ENCODE data around the gene ARL6. TPM values are rescaled to one million over a fixed set of nuclear protein-coding genes. Genes with fewer than 3 reads are reported as not detected.
A peak's percentile ranks its signal among the peaks of the same experiment; 100 is the strongest.

ARL6 gene, protein sequence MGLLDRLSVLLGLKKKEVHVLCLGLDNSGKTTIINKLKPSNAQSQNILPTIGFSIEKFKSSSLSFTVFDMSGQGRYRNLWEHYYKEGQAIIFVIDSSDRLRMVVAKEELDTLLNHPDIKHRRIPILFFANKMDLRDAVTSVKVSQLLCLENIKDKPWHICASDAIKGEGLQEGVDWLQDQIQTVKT
- 1.4 TPM for total RNA-seq

DNA sequence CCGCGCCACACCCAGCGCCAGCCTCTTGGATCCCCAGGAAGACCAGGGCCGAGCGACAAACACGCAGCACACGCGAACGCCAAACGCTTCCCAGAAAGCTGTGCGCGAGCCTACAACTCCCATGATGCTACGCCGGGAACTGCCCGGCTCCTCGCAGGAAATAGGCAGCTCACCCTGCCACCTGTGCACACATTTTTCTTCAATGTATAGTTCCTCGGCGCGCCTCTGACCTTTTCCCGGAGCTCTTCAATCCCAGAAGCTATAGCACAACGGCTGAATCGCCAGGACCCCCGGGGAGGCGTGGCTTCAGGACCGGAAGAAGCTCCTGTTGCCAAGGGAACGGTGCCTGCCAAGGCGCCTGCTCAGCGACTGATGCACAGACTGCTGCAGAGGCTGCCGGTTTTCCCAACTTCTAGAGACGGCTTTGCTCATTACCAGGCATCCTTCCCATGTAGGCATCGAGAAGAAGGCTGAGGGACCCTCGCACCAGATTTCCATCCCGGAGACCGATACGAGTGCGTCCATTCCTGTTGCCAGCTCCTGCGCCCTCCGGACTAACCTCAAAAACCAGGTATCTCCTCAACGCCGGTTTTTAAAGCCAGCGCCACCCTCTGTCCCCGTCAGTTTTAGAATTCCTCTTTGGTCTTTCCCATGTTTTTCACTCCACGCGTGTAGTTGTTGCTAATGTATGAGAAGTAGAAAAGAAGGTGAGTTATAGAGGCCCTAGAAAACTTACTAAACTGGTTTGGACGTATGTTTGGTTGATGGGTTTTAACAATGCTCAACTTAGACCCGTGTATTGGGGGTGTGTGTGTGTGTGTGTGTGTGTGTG lies at the start of gene ARL6:
Gene ARL6, plus strand, starts transcription at position 352 of the 832 bp plus-strand sequence. CDS start 3,350 bp downstream, outside the sequence.
- Histone ChIP-seq H3K9me3 (ENCODE audit: low read depth, low read length) (no peaks in the 10 kb centered on the region), H3K27me3 (ENCODE audit: insufficient read depth, low read length) (no peaks in the 10 kb centered on the region)

DNA sequence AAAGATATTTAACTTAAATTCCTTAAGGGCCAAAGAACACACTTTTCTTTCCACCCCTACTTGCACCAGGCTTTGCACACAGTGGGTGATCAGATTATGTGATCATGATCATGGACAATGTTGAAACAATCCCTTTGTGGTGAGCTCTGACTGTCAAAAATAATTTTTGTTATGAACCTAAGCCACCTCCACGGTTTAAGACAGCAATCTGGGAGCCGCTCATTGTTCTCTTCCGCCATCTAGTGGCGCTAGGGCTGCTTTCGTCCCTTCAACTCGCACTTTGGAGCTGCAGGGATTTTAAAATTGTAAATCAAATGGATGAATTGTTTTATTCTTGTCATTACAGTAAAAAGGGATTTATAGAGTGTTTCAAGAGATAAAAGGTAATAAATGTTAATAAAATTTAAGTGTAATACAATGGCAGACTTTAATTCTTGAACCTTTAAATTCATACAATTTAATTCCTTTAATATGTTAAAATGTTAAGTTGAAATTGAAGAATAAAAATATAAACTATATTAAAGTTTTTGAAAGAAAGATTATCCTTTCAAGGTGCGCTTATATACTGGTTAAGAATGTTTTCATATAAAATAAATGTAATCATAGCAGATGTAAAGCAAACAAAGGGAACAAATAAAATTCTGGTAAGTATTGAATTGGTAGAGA lies 45.3 kb upstream of the ARL6 start:
- no peaks in the 10 kb centered on the region for H3K4me1 ChIP-seq (ENCODE audit: insufficient read depth, low read length)
- H3K4me3 ChIP-seq (ENCODE audit: low read length): no peak overlapping the region
- peaks cover 7% of the 10 kb centered on the region for H3K27me3 ChIP-seq (ENCODE audit: insufficient read depth, low read length)
- no peaks in the 10 kb centered on the region for H3K9me3 ChIP-seq (ENCODE audit: low read depth, low read length)

More for the DNA sequence above, at the start of gene ARL6:
- Histone ChIP-seq H3K4me3 (ENCODE audit: low read length) (peak within 1 kb of the TSS; percentile 65), H3K4me1 (ENCODE audit: insufficient read depth, low read length) (peaks cover 15% of the 10 kb centered on the region)

DNA sequence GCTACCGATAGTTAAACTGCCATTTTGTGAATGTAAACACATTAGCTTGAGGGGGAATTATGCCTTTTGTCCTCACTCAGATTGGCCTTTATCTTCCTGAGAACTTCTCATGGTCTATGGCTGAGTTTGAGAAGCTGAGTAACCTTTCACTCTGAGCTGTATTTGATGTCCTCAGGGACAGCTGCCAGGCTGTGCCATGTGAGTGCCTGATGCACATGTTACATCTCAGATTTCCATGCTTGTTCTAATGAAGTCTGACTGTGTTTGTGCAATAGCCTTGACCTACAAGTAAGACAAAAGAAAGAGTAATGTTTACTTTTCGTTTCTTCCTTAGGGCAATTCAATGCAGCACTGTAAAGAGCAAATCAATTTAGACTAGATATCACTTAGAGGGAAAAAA lies 44.1 kb upstream of the ARL6 start:
- no peaks in the 10 kb centered on the region for H3K9me3 ChIP-seq (ENCODE audit: low read depth, low read length)
- no peak overlapping the region for H3K4me3 ChIP-seq (ENCODE audit: low read length)
- H3K27me3 ChIP-seq (ENCODE audit: insufficient read depth, low read length): peaks cover 7% of the 10 kb centered on the region
- no peaks in the 10 kb centered on the region for H3K4me1 ChIP-seq (ENCODE audit: insufficient read depth, low read length)

DNA sequence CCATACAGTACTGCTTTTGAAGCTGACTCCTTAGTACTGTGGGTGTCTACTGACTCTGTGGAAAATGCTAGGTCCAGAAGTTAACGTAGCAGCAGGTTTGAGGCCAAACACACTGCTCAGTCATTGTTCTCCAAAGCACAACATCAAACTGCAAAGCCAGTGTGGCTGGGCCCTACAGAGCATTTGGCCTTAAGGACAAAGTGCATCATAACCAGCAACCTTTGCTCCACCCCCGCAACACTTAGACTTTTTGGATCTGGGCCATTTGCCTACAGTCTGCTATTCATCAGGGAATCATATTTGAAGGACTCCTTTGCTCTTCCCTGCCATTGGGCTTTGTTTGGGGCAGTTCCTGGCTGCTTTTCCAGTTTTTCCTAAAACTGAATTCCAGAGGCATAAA lies 43.1 kb upstream of the ARL6 start:
- H3K27me3 ChIP-seq (ENCODE audit: insufficient read depth, low read length): peaks cover 7% of the 10 kb centered on the region
- H3K4me1 ChIP-seq (ENCODE audit: insufficient read depth, low read length): no peaks in the 10 kb centered on the region

DNA sequence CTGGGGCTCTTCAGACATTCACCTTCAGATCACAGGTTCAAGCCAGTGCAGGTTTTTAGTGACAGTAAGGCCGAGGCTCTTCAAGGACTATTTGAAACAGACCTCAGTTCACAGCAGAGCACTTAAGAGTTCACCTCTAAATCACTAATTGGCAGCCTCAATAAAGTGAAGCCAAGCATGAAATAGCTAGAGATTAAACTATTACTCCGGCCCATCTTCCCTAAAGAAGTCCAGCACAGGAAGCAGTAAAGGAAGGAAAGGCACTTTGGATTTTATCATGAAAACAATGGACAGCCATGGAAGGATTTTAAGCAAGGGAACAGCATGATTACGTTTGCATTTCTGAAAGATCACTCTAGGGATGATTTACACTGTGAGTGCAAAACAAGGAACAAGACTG lies 27.6 kb upstream of the ARL6 start:
- no peak overlapping the region for H3K4me3 ChIP-seq (ENCODE audit: low read length)
- no peaks in the 10 kb centered on the region for H3K4me1 ChIP-seq (ENCODE audit: insufficient read depth, low read length)
- peaks cover 3% of the 10 kb centered on the region for H3K27me3 ChIP-seq (ENCODE audit: insufficient read depth, low read length)
- H3K9me3 ChIP-seq (ENCODE audit: low read depth, low read length): no peaks in the 10 kb centered on the region

More for the DNA sequence above, 43.1 kb upstream of the ARL6 start:
- H3K4me3 ChIP-seq (ENCODE audit: low read length): no peak overlapping the region
- no peaks in the 10 kb centered on the region for H3K9me3 ChIP-seq (ENCODE audit: low read depth, low read length)

DNA sequence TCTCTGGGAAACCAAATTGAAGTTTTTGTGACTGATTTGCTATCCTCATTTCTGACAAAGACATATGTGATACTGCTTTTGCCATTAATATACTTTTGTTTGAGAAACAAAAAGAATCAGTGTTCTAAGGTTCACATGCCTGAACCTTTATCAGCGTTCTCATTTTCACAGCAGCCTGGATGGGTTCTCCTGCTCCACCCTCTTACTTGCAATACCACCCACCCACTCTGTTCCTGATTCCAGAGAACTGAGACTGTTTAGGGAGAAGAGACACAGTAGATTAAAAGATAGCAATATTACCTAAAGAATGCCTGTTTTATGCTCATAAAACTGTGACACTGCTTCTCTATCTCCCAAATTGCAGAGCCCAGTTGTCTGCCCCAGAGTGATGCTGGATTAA lies 25.8 kb upstream of the ARL6 start:
- Histone ChIP-seq H3K27me3 (ENCODE audit: insufficient read depth, low read length) (peaks cover 3% of the 10 kb centered on the region), H3K4me1 (ENCODE audit: insufficient read depth, low read length) (no peaks in the 10 kb centered on the region), H3K4me3 (ENCODE audit: low read length) (no peak overlapping the region), H3K9me3 (ENCODE audit: low read depth, low read length) (no peaks in the 10 kb centered on the region)

DNA sequence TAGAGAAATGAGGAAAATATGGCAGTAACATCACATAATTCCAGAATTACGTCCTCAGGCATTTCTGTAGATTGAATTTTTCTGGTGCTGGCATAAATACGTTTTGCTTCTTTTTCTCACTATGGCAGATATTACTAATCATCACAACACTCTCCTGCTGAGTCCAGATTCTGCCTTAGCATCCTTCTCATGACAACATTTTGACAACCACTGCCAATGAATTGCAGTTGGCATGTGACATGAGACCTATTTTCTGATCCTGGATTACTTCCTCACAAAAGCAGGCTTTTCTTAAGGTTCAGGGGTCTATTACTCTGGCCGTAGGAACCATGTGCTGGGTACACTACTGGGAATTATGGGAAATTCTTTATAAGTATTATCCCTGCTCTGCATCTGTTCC lies 22.5 kb upstream of the ARL6 start:
- Histone ChIP-seq H3K9me3 (ENCODE audit: low read depth, low read length) (no peaks in the 10 kb centered on the region), H3K27me3 (ENCODE audit: insufficient read depth, low read length) (peaks cover under 1% of the 10 kb centered on the region), H3K4me3 (ENCODE audit: low read length) (no peak overlapping the region), H3K4me1 (ENCODE audit: insufficient read depth, low read length) (no peaks in the 10 kb centered on the region)

DNA sequence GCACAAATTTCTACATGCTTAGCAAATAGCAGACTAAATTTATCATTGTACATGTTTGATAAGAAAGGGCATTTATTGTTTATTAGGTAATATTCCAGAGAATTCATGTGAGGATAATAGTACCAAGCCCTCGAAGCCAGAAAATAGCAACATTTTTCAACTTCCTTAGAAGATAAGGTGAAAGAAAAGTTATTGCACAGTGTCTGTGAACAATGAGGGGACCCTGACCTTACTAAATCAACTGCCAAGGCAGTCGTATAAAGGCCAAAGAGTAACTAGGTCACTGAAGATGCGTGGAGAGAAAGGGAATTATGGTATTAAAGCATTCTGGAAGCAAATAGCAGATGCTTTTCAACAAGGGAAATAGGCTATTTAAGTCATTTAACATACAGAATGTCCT lies 20.3 kb upstream of the ARL6 start:
- H3K4me3 ChIP-seq (ENCODE audit: low read length): no peak overlapping the region
- H3K27me3 ChIP-seq (ENCODE audit: insufficient read depth, low read length): peaks cover 9% of the 10 kb centered on the region
- no peaks in the 10 kb centered on the region for H3K9me3 ChIP-seq (ENCODE audit: low read depth, low read length)
- H3K4me1 ChIP-seq (ENCODE audit: insufficient read depth, low read length): no peaks in the 10 kb centered on the region

DNA sequence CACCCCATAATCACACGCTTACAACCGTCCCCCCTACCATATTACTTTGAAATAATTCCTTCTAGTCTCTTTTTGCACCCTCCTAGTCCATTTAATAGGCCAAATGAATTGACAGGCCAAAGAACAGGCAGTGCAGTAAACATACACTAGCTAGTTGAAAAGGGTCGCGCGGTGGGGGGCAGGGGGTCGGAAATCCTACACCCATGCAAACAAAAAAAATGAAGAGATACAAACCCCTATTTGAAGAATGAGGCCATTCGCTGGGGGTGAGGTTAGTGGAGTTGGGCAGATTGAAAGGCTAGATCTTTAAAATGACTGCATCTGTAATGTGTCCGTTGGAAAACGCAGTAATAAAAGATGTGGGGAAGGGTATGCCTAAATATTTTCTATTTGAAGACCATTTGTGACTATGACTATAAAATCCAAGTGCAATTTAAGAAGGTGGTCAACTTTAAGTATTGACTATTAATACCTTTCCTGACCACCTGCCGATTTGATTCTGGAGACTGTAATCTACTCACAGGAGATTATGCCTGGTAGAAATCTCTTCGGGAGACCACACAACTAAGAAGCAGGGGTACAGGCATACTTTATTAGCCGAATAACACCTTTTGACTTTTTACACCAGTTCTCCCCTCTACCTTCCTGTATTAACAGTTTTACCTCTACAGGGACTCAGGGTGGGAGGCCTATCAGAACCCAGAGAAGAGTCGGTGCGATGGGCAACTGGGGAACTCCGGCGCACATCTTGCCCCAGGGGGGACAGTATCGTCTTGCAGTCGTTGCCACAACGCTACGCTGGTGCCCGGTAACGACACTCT lies 762 bp upstream of the ARL6 start:
- Histone ChIP-seq H3K9me3 (ENCODE audit: low read depth, low read length) (no peaks in the 10 kb centered on the region), H3K4me3 (ENCODE audit: low read length) (peak overlapping the region; percentile 65), H3K27me3 (ENCODE audit: insufficient read depth, low read length) (no peaks in the 10 kb centered on the region), H3K4me1 (ENCODE audit: insufficient read depth, low read length) (peaks cover 15% of the 10 kb centered on the region)

DNA sequence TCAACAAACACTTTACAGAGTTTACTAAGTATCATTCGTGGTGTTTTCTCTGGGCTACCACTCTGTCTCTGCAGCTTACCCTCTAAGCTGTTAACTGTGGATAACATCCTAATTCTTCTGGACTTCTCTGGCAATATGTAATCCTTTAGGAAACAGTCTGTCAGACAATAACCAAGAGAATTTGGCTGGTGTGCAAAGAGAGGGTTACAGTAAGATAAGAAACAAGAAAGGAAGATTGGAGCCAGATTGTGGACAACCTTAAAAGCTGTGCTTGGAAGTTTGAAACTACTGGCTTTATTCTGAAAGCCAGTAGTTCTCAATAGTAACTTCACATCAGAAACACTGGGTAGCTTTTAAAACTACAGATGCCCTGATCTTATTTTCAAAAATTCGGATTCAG lies 778 bp downstream of the ARL6 start:
- no peaks in the 10 kb centered on the region for H3K27me3 ChIP-seq (ENCODE audit: insufficient read depth, low read length)
- peaks cover 15% of the 10 kb centered on the region for H3K4me1 ChIP-seq (ENCODE audit: insufficient read depth, low read length)
- no peak overlapping the region for H3K4me3 ChIP-seq (ENCODE audit: low read length)
- H3K9me3 ChIP-seq (ENCODE audit: low read depth, low read length): no peaks in the 10 kb centered on the region

DNA sequence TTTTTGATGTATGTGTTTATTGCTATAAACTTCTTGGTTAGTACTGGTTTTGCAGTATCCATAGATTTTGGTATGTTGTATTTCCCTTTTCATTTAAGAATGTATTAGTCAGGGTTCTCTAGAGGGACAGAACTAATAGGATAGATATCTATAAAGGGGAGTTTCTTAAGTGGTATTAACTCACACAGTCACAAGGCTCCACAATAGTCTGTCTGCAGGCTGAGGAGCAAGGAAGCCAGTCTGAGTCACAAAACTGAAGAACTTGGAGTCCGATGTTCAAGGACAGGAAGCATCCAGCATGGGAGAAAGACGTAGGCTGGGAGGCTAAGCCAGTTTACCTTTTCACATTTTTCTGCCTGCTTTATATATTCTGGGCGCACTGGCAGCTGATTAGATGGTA lies 8.4 kb downstream of the ARL6 start:
- no peaks in the 10 kb centered on the region for H3K9me3 ChIP-seq (ENCODE audit: low read depth, low read length)
- no peaks in the 10 kb centered on the region for H3K4me1 ChIP-seq (ENCODE audit: insufficient read depth, low read length)
- no peaks in the 10 kb centered on the region for H3K27me3 ChIP-seq (ENCODE audit: insufficient read depth, low read length)
- no peak overlapping the region for H3K4me3 ChIP-seq (ENCODE audit: low read length)

DNA sequence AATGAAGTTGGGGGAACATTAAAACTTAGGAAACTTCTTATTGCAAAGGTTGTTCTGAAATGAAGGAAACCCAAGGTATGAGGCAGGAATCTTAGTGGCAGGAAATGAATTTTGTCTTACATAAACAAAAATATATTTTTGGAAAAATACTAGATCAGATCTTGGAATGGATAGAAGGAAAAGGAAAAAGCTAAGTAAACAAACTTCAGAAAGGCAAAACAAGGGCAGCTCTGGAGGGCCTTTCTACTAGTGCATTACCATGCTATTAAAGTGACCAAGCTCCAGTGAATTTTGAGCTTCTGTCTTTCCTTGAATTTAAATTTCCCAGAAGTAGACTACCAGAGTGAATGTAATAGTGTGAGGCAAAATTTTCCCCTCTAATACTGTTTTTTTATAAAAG lies 13.6 kb downstream of the ARL6 start:
- H3K9me3 ChIP-seq (ENCODE audit: low read depth, low read length): no peaks in the 10 kb centered on the region
- no peaks in the 10 kb centered on the region for H3K27me3 ChIP-seq (ENCODE audit: insufficient read depth, low read length)
- H3K4me3 ChIP-seq (ENCODE audit: low read length): no peak overlapping the region
- H3K4me1 ChIP-seq (ENCODE audit: insufficient read depth, low read length): no peaks in the 10 kb centered on the region

DNA sequence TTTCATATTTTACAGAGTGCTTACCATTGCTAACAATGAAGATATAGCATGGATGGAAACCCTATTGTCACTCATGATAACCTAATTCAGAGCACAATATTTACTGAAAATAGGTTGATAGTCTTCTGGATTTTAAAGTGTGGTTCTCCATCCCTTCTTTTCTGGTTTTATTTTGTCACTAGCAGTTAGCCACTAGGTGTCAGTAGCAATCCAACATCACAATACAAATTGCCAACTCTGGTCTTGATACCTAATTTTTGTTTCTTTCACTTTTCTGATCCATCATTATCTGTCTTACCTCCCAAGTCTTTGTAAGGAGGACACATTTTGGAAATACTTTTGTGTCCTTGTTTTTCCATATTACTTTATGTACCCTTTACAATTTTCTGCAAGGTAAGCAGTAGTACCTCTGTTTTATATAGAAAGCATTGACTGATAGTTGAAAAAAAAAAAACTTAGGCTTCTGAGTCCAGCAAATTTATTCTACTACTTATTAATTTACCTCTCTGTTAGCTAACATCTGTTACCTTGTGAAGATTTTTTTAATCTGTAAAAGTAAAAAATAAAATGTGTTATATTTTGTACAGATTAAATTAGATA lies 29.0 kb downstream of the ARL6 start:
- H3K27me3 ChIP-seq (ENCODE audit: insufficient read depth, low read length): no peaks in the 10 kb centered on the region
- no peaks in the 10 kb centered on the region for H3K4me1 ChIP-seq (ENCODE audit: insufficient read depth, low read length)
- H3K9me3 ChIP-seq (ENCODE audit: low read depth, low read length): no peaks in the 10 kb centered on the region
- no peak overlapping the region for H3K4me3 ChIP-seq (ENCODE audit: low read length)

DNA sequence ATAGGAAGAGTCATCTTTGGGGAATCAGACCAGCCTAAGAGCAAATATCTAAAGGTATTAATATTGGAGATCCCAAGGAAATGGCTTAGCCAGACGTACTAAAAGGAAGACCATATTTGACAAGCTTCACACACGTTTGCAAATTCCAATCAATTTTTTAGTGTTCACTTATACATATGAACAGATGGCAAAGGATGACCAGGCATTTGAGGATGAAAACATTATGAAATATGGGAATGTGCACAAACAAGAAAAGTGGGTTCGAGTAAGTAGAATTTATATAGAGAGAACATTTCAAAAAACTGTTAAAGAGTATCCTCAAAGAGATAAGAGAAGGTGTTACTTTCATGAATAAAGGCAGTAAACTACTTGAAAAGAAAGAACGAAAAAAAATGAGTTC lies 31.4 kb downstream of the ARL6 start:
- Histone ChIP-seq H3K4me3 (ENCODE audit: low read length) (no peak overlapping the region), H3K9me3 (ENCODE audit: low read depth, low read length) (no peaks in the 10 kb centered on the region), H3K27me3 (ENCODE audit: insufficient read depth, low read length) (no peaks in the 10 kb centered on the region), H3K4me1 (ENCODE audit: insufficient read depth, low read length) (no peaks in the 10 kb centered on the region)
